Mucosa of descending colon (tissue), 3 donors: Measurements from ENCODE around the gene GLCE. TPM values are rescaled to one million over a fixed set of nuclear protein-coding genes. Genes with fewer than 3 reads are reported as not detected.

Experiments
- ATAC-seq: fragments of 200-7000 bp; cut with Tn5 transposase; one replicate; pipeline ENCODE4 v1.9.1; 2020; ENCODE audit warnings: mild to moderate bottlenecking, moderate library complexity
- DNase-seq, 3 donors: peaks; one replicate each; pipeline ENCODE4 v3.0.0-alpha.2; 2020
- H3K36me3 ChIP-seq: fragments of 200-600 bp; one replicate; pipeline ENCODE4 v1.8.0; 2021; ENCODE audit warnings: low read depth, mild to moderate bottlenecking
- H3K4me1 ChIP-seq: fragments of 200-600 bp; one replicate; pipeline ENCODE4 v1.8.0; 2021; ENCODE audit warnings: low read depth, mild to moderate bottlenecking
- H3K4me3 ChIP-seq: fragments of 200-600 bp; one replicate; pipeline ENCODE4 v1.8.0; 2021; ENCODE audit warnings: mild to moderate bottlenecking
- H3K9me3 ChIP-seq: fragments of 200-600 bp; one replicate; pipeline ENCODE4 v1.8.0; 2021; ENCODE audit warnings: mild to moderate bottlenecking
- intact Hi-C, 2 donors: fragments of 100-400 bp; cut with DNase I in 1 of 2; cut with micrococcal nuclease in 1 of 2; formaldehyde crosslinking; loops; one replicate each; pipeline versions ENCODE4 v1.11.0 to v1.11.1; 2022; cut with DNase I, micrococcal nuclease
- total RNA-seq, 3 donors: library from RNA; stranded (reverse); fragmentation: NEBNext Ultra II Directional in 2 of 3; extraction: Animal tissue kit (Norgen Biotek cat#: 25700) in 2 of 3; gene quantifications; one replicate each; pipeline versions ENCODE4 v1.2.1 to v1.2.4, GENCODE V29; 2021 to 2023
- TF ChIP-seq, protein P1 (sequence below): fragments of 200-600 bp; IDR thresholded peaks from one replicate; pipeline ENCODE4 v1.8.0; 2022; ENCODE audit warnings: antibody characterized with exemption, mild to moderate bottlenecking
- donor health status: DM: no; HTN: no; CAD: no; lungs with moderate emphysema.
- donor health status: DM: no; HTN: no; CAD: no.
- donor health status: DM: no; HTN: yes; CAD: no.

Gene GLCE
- total RNA-seq, 3 donors from 2014 or later: 17.7 to 36.4 (median 32.3) TPM

DNA sequence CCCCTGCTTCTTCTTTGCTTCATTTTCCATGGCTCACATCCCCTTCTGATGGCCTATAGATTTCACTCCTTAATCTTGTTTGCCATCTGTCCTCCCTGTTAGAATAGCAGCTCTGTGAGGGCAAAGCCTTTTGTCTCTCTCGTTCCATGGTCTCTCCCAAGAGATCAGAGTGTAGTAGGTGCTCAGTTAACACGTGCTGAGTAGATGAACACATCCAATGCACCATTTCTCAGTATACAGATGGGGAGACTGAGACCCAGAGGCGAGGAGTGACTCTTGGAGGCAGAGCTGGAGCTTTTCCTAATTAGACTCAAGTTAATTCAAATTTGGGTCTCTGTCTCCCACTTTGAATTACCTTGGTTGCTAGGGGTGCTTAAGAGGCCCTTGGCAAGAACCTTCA, 142.5 kb downstream of the GLCE start:
- no peak overlapping the region for H3K4me3 ChIP-seq
- ATAC-seq (no peak), DNase-seq (no peak)
- peaks cover 13% of the 10 kb centered on the region for H3K4me1 ChIP-seq
- H3K9me3 ChIP-seq: no peaks in the 10 kb centered on the region
- no peaks in the 10 kb centered on the region for H3K36me3 ChIP-seq
- intact Hi-C loops: no loop called here
- TF ChIP-seq, protein P1, sequence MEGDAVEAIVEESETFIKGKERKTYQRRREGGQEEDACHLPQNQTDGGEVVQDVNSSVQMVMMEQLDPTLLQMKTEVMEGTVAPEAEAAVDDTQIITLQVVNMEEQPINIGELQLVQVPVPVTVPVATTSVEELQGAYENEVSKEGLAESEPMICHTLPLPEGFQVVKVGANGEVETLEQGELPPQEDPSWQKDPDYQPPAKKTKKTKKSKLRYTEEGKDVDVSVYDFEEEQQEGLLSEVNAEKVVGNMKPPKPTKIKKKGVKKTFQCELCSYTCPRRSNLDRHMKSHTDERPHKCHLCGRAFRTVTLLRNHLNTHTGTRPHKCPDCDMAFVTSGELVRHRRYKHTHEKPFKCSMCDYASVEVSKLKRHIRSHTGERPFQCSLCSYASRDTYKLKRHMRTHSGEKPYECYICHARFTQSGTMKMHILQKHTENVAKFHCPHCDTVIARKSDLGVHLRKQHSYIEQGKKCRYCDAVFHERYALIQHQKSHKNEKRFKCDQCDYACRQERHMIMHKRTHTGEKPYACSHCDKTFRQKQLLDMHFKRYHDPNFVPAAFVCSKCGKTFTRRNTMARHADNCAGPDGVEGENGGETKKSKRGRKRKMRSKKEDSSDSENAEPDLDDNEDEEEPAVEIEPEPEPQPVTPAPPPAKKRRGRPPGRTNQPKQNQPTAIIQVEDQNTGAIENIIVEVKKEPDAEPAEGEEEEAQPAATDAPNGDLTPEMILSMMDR: no peak

DNA sequence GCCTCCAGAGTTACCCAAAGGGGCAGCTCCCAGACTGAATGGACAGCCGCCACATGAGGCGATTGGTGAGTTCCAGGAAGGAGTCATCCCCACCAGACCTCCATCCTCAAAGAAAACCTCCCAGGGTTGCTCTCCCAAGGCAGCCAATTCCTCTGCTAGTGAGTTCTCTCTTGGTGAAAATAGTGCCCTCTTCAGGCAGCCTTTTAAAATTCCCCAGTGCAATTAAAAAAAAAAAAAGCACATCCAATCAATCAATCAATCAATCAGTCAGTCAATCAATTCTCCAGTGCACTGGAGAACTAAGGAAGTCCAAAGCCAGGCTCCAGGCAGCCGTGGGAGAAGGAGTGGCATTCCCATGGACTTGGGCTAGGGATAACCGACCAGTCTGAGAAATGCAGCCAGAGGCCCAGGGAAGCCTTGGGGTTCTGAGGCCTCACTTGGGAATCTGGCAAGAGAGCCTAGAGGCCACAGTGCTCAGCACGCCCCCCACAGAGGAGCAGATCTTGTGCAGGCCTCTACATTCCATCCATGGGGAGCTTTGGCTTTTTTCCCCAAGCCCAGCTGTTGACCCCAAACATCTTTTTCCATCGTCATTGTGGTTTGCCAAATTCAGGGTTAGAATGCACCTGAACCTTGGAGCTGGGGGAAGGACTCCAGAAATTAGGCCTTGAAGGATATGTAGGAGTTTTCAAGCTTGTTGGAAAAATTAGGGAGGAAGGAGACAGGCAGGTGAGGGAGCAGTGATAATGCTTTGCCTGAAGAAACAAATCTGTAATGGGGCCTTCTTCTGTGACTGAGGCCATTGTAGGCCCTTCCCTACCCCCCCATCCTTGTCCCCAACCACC, 143.1 kb downstream of the GLCE start:
- DNase-seq (peak in 1 of 3 donors; percentile 39), ATAC-seq (no peak)
- Histone ChIP-seq H3K36me3 (no peaks in the 10 kb centered on the region), H3K4me3 (no peak overlapping the region), H3K9me3 (no peaks in the 10 kb centered on the region), H3K4me1 (peaks cover 13% of the 10 kb centered on the region)
- intact Hi-C loops: no loop called here
- TF ChIP-seq, protein P1: peak; percentile 10

DNA sequence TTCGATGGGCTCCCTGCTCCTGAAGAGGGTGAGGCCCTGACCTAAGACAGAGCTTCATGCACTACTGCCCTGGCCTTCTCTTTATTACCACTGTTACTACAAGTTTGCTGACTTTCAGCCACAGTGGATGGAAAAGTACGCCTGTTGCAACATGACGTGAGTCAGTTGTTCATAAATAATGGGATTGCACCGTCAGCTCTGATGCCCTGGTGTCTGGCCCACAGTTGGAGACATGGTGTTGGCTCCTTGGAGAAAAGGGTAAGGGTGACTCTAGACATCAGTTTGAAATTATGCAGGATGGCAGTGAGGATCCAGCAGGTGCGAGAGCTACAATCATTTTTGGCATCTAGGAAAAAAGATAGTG, 143.7 kb downstream of the GLCE start:
- peak; percentile 55 for ATAC-seq
- TF ChIP-seq, protein P1: no peak

DNA sequence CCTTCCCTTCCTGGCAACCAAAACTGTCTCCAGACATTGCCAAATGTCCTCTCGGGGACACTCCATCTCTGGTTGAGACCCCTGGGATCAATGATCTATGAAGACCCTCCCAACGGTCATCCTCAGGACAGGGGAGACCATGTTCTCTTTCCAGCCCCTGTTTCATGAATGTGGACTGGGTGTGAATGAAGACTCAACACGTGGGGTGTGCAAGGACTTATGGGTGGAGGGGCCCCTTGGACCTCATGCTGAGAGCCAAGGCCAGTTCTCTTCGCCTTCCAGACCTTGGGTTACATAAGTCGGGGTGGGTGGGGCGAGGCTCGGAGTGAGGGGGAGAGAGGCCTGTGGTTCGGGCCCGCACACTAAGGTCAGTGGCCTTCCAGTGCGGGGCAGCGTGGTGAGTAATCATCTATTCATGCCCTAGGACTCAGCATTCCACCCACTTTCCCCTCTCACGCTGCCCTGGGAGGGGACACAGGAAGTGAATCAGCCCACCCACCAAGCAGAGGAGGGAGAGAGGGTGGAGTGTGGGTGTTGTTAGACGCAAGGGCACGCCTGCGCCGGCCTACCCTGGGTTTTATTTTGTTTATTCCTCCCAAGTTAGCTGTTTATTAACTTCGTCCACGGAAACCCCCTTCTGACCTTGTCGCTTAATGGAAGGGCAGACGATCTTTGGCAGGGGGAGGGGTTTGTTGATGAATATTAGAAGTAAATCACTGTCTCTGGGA, 144.9 kb downstream of the GLCE start:
- peak; percentile 71 to 76 (median 72) for DNase-seq
- ATAC-seq: peak; percentile 86
- Histone ChIP-seq H3K36me3 (no peaks in the 10 kb centered on the region), H3K4me3 (no peak overlapping the region), H3K4me1 (peaks cover 11% of the 10 kb centered on the region), H3K9me3 (no peaks in the 10 kb centered on the region)
- intact Hi-C loops: no loop called here
- TF ChIP-seq, protein P1: no peak

More for the DNA sequence above, 143.7 kb downstream of the GLCE start:
- Histone ChIP-seq H3K36me3 (no peaks in the 10 kb centered on the region), H3K9me3 (no peaks in the 10 kb centered on the region), H3K4me1 (peaks cover 13% of the 10 kb centered on the region), H3K4me3 (no peak overlapping the region)
- peak in 1 of 3 donors; percentile 27 for DNase-seq
- intact Hi-C loops: no loop called here

DNA sequence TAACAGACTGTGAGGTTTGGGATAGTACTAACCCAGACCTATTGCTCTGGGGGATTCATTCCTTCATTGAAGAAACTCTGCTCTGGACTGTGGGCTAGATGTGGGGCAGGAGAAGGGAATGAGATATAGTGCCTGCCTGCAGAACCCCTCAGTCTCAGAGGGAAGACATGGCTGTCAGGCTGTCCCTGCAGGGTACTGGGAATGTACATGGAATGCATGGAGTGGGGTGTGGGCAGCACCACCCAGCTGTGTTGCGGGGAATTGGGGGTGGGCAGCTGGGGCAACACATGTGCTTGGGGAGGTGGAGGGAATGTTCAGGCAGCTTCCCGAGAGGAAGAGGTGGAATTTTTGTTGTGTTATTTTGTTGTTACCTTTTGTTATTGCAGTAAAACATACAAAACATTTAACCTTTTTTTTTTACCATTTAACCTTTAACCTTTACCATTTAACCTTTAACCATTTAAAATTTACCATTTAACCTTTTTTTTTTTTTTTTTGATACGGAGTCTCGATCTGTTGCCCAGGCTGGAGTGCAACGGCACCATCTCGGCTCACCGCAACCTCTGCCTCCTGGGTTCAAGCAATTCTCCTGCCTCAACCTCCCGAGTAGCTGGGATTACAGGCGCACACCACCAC, 145.6 kb downstream of the GLCE start:
- ATAC-seq (no peak), DNase-seq (no peak)
- intact Hi-C loops: no loop called here
- no peaks in the 10 kb centered on the region for H3K36me3 ChIP-seq
- peaks cover 11% of the 10 kb centered on the region for H3K4me1 ChIP-seq
- no peaks in the 10 kb centered on the region for H3K9me3 ChIP-seq
- no peak overlapping the region for H3K4me3 ChIP-seq
- TF ChIP-seq, protein P1: no peak
